Heart left ventricle (tissue), 16 donors: ENCODE measurements around the gene RBMS2. TPM values are rescaled to one million over a fixed set of nuclear protein-coding genes. Genes with fewer than 3 reads are reported as not detected.

Experiments
- ATAC-seq, 4 donors: fragments of 200-7000 bp; cut with Tn5 transposase; one replicate each; pipeline ENCODE4 v1.9.1; 2020 to 2022; ENCODE audit warnings: moderate library complexity in 4 of 4, mild to moderate bottlenecking in 3 of 4, moderate number of reproducible peaks in 1 of 4
- DNase-seq, 5 donors: peaks; one replicate each; pipeline ENCODE4 v3.0.0-alpha.2; 2020
- H3K27ac ChIP-seq, 12 donors: fragments of 200-600 bp; sonication (generic) in 4 of 12; one replicate each; pipeline versions ENCODE4 v1.5.0 to v1.8.0; 2016 to 2022; ENCODE audit warnings: mild to moderate bottlenecking in 2 of 12
- H3K27me3 ChIP-seq, 9 donors: fragments of 200-600 bp; sonication (generic) in 2 of 9; one replicate each; pipeline versions ENCODE4 v1.5.1 to v1.8.0; 2016 to 2022; ENCODE audit warnings: mild to moderate bottlenecking in 3 of 9
- H3K36me3 ChIP-seq, 9 donors: fragments of 200-600 bp; sonication (generic) in 2 of 9; one replicate each; pipeline versions ENCODE4 v1.5.0 to v1.8.0; 2018 to 2022; ENCODE audit warnings: mild to moderate bottlenecking in 2 of 9
- H3K4me1 ChIP-seq, 12 donors: fragments of 200-600 bp; sonication (generic) in 4 of 12; one replicate each; pipeline versions ENCODE4 v1.5.0 to v1.8.0; 2016 to 2022; ENCODE audit warnings: mild to moderate bottlenecking in 3 of 12
- H3K4me3 ChIP-seq, 12 donors: fragments of 200-600 bp; sonication (generic) in 4 of 12; one replicate each; pipeline versions ENCODE4 v1.5.0 to v1.8.0; 2017 to 2022; ENCODE audit warnings: mild to moderate bottlenecking in 9 of 12, moderate library complexity in 4 of 12
- H3K9me3 ChIP-seq, 12 donors: fragments of 200-600 bp; sonication (generic) in 4 of 12; one replicate each; pipeline versions ENCODE4 v1.5.0 to v1.8.0; 2016 to 2022; ENCODE audit warnings: mild to moderate bottlenecking in 1 of 12
- CTCF ChIP-seq, 12 donors: fragments of 200-600 bp; sonication (generic) in 4 of 12; IDR thresholded peaks; one replicate each; pipeline versions ENCODE4 v1.5.0 to v1.8.0; 2018 to 2022; ENCODE audit warnings: antibody characterized with exemption in 12 of 12, mild to moderate bottlenecking in 5 of 12
- POLR2A ChIP-seq, 2 donors: fragments of 450-650 bp; IDR thresholded peaks; one replicate each; pipeline ENCODE4 v1.6.1; 2017; ENCODE audit warnings: antibody characterized with exemption in 2 of 2, mild to moderate bottlenecking in 2 of 2, moderate library complexity in 2 of 2
- WGBS, 4 donors: extraction: QIAGEN DNeasy Blood & Tissue Kit in 2 of 4; methylation state at CpG; one replicate each; pipeline versions ENCODE4 v1.1.5 to v1.1.7; 2013 to 2018; 5-methylcytosine and 5-hydroxymethylcytosine counted together
- intact Hi-C, 10 donors: fragments of 100-400 bp; cut with DNase I; formaldehyde crosslinking; loops; one replicate each; pipeline versions ENCODE4 v1.11.1 to v1.14.2; 2022
- polyA plus RNA-seq, 2 donors: library from polyadenylated mRNA; stranded (reverse); fragments of 200-250 nt; gene quantifications; one replicate each; pipeline ENCODE4 v1.2.3, GENCODE V29; 2013
- total RNA-seq, 9 donors: library from RNA; depleted of rRNA in 2 of 9; stranded (reverse); fragments of >200 nt in 2 of 9; fragmentation: NEBNext Ultra II Directional in 3 of 9; extraction: Animal tissue kit (Norgen Biotek cat#: 25700) in 3 of 9; gene quantifications; one replicate each; pipeline versions ENCODE4 v1.1.0 to v1.2.4, GENCODE V29; 2016 to 2023
- donor health status: ischemic (EF 13 %, LVEDD 7.1; RV severe dilation, severe dysfunction).
- donor health status: healthy with polysubstance abuse.
- donor health status: DM: no; HTN: yes; CAD: no.
- donor health status: DM: no; HTN: no; CAD: no.
- donor health status: ischemic (EF 25% LVEDD 6.9; RV normal size, moderate dysfunction).
- donor health status: ischemic (EF 25% LVEDD 5.7; RV mildly dilated, moderate dysfunction).
- donor health status: healthy.
- donor health status: DM: yes; HTN: yes; CAD: no.
- donor health status: ischemic (EF 35%, LVEDD 5.7; RV mildly dilated, moderate dysfunction).
- donor health status: nonischemic (EF 11% LVEDD 7.7; RV severe dilation, severe dysfunction).
- donor health status: DM: yes; HTN: yes; CAD: no.
- donor health status: PGD.
- donor health status: ischemic (EF 29% LVEDD 5.4; RV normal size, mild dysfunction).
- donor health status: nonischemic (EF 23%, LVEDD 6.1; RV moderate dilation, normal function).

RBMS2 gene
- total and polyA plus RNA-seq, 11 donors = 8.8 to 37.3 (median 29.1) TPM

GRCh38 chr12:56476972-56477432 is 44.6 kb upstream of the RBMS2 start:
- Histone ChIP-seq H3K4me3 (no peak overlapping the region), H3K36me3 (peaks cover 0 to 12% (median 2%) of the 10 kb centered on the region in 9 donors), H3K27ac (no peak overlapping the region), H3K4me1 (peaks cover 0 to 11% (median 0%) of the 10 kb centered on the region in 12 donors), H3K27me3 (no peaks in the 10 kb centered on the region), H3K9me3 (no peaks in the 10 kb centered on the region)
- no peak for DNase-seq
- peak in 1 of 4 donors; percentile 9 for ATAC-seq
- intact Hi-C loops = no loop called here
- 80 to 99% (median 87%) methylated on average over 1 of the region's 1 CpG for WGBS, 4 donors
- TF ChIP-seq CTCF (IDR thresholded peaks at IDR 0.05) (no peak), POLR2A (IDR thresholded peaks at IDR 0.05) (no peak)

- TF ChIP-seq CTCF (IDR thresholded peaks at IDR 0.05) = no peak
- TF ChIP-seq POLR2A (IDR thresholded peaks at IDR 0.05) = no peak
- Histone ChIP-seq H3K4me1 (peaks cover 0 to 11% (median 0%) of the 10 kb centered on the region in 12 donors), H3K27ac (no peak overlapping the region), H3K36me3 (peaks cover 0 to 6% (median 0%) of the 10 kb centered on the region in 9 donors), H3K27me3 (no peaks in the 10 kb centered on the region), H3K9me3 (no peaks in the 10 kb centered on the region), H3K4me3 (no peak overlapping the region)
- ATAC-seq (no peak), DNase-seq (no peak)
- WGBS, 4 donors = 87 to 91% (median 88%) methylated on average over 6 of the region's 6 CpGs
- intact Hi-C loops = no loop called here
Measured at GRCh38 chr12:56477521-56478225, 43.9 kb upstream of the RBMS2 start.

- no peaks in the 10 kb centered on the region for H3K9me3 ChIP-seq
- WGBS, 4 donors = 90 to 95% (median 93%) methylated on average over 7 of the region's 7 CpGs
- H3K27me3 ChIP-seq = no peaks in the 10 kb centered on the region
- TF ChIP-seq POLR2A (IDR thresholded peaks at IDR 0.05) (no peak), CTCF (IDR thresholded peaks at IDR 0.05) (no peak)
- peaks cover 0 to 4% (median 0%) of the 10 kb centered on the region in 12 donors for H3K4me1 ChIP-seq
- intact Hi-C loops = no loop called here
- DNase-seq (no peak), ATAC-seq (no peak)
- H3K4me3 ChIP-seq = no peak overlapping the region
- no peak overlapping the region for H3K27ac ChIP-seq
- H3K36me3 ChIP-seq = no peaks in the 10 kb centered on the region
Measured at GRCh38 chr12:56479625-56480024, 42.0 kb upstream of the RBMS2 start.

- peaks cover 0 to 13% (median 0%) of the 10 kb centered on the region in 9 donors for H3K27me3 ChIP-seq
- DNase-seq (no peak), ATAC-seq (no peak)
- H3K9me3 ChIP-seq = no peaks in the 10 kb centered on the region
- WGBS, 4 donors = 83 to 89% (median 87%) methylated on average over 1 of the region's 1 CpG
- TF ChIP-seq POLR2A (IDR thresholded peaks at IDR 0.05) (no peak), CTCF (IDR thresholded peaks at IDR 0.05) (no peak)
- H3K4me3 ChIP-seq = no peak overlapping the region
- no peak overlapping the region for H3K27ac ChIP-seq
- H3K4me1 ChIP-seq = peaks cover 0 to 22% (median 9%) of the 10 kb centered on the region in 12 donors
- H3K36me3 ChIP-seq = no peaks in the 10 kb centered on the region
- intact Hi-C loops = no loop called here
Measured at GRCh38 chr12:56484566-56484965, 37.1 kb upstream of the RBMS2 start.
